ENCODE measurements around the gene PDE4B.
A peak's percentile ranks its signal among the peaks of the same experiment; 100 is the strongest.

The PDE4B gene

GRCh38 chr1:66182026-66182425 is 389.3 kb downstream of the PDE4B start:
- no peak for DNase-seq (ENCODE audit: low read depth in 2 of 2)

GRCh38 chr1:66182551-66183178 is 390.0 kb downstream of the PDE4B start:
- peak; percentile 55 to 63 for DNase-seq (ENCODE audit: low read depth in 2 of 2)

GRCh38 chr1:66183400-66183799 is 390.7 kb downstream of the PDE4B start:
- DNase-seq (ENCODE audit: low read depth in 2 of 2), result no peak

GRCh38 chr1:66197120-66197519 is 404.4 kb downstream of the PDE4B start:
- no peak for DNase-seq (ENCODE audit: low read depth in 2 of 2)

GRCh38 chr1:66197785-66198184 is 405.1 kb downstream of the PDE4B start:
- DNase-seq (ENCODE audit: low read depth in 2 of 2), result no peak

GRCh38 chr1:66206563-66207144 is 414.0 kb downstream of the PDE4B start:
- DNase-seq (ENCODE audit: low read depth in 2 of 2), result no peak

GRCh38 chr1:66207484-66207883 is 414.8 kb downstream of the PDE4B start:
- DNase-seq (ENCODE audit: low read depth in 2 of 2), result no peak

GRCh38 chr1:66208632-66209031 is 415.9 kb downstream of the PDE4B start:
- no peak for DNase-seq (ENCODE audit: low read depth in 2 of 2)

GRCh38 chr1:66210635-66211244 is 418.0 kb downstream of the PDE4B start:
- DNase-seq (ENCODE audit: low read depth in 2 of 2), result no peak

- no peak for DNase-seq (ENCODE audit: low read depth in 2 of 2)
Measured at GRCh38 chr1:66211521-66211920, 418.8 kb downstream of the PDE4B start.

GRCh38 chr1:66213491-66213890 is 420.8 kb downstream of the PDE4B start:
- no peak for DNase-seq (ENCODE audit: low read depth in 2 of 2)

- no peak for DNase-seq (ENCODE audit: low read depth in 2 of 2)
Measured at GRCh38 chr1:66214901-66215300, 422.2 kb downstream of the PDE4B start.

GRCh38 chr1:66217021-66217420 is 424.3 kb downstream of the PDE4B start:
- DNase-seq (ENCODE audit: low read depth in 2 of 2), result peak; percentile 44 to 48

- DNase-seq (ENCODE audit: low read depth in 2 of 2), result no peak
Measured at GRCh38 chr1:66217561-66217960, 424.9 kb downstream of the PDE4B start.

- no peak for DNase-seq (ENCODE audit: low read depth in 2 of 2)
Measured at GRCh38 chr1:66220477-66220876, 427.8 kb downstream of the PDE4B start.

- DNase-seq (ENCODE audit: low read depth in 2 of 2), result no peak
Measured at GRCh38 chr1:66223681-66224080, 431.0 kb downstream of the PDE4B start.

- no peak for DNase-seq (ENCODE audit: low read depth in 2 of 2)
Measured at GRCh38 chr1:66226985-66227384, 434.3 kb downstream of the PDE4B start.

GRCh38 chr1:66227966-66228365 is 435.3 kb downstream of the PDE4B start:
- no peak for DNase-seq (ENCODE audit: low read depth in 2 of 2)

GRCh38 chr1:66231217-66231616 is 438.5 kb downstream of the PDE4B start:
- no peak for DNase-seq (ENCODE audit: low read depth in 2 of 2)

GRCh38 chr1:66231681-66232463 is 439.2 kb downstream of the PDE4B start:
- DNase-seq (ENCODE audit: low read depth in 2 of 2), result no peak

GRCh38 chr1:66237042-66237441 is 444.3 kb downstream of the PDE4B start:
- DNase-seq (ENCODE audit: low read depth in 2 of 2), result no peak

- no peak for DNase-seq (ENCODE audit: low read depth in 2 of 2)
Measured at GRCh38 chr1:66237722-66238479, 445.2 kb downstream of the PDE4B start.

All from fibroblast of skin of left quadriceps (primary cell).